DOHH2 (cell line): ENCODE data around the gene KLHL7.

Experiments
- H3F3A ChIP-seq: fragments of 200-600 bp; sonication (generic), shearing (Covaris generic); 2 replicates; pipeline ENCODE4 v1.6.0; 2016; ENCODE audit warnings: antibody characterized with exemption, mild to moderate bottlenecking; ENCODE audit not compliant: control insufficient read depth, insufficient read depth
- H3K27ac ChIP-seq: fragments of 200-600 bp; sonication (generic); 2 replicates; pipeline ENCODE4 v1.5.1; 2014; ENCODE audit warnings: low read depth, mild to moderate bottlenecking, low read length, moderate library complexity
- H3K27me3 ChIP-seq: fragments of 200-600 bp; sonication (generic); 2 replicates; pipeline ENCODE4 v1.6.1; 2014; ENCODE audit warnings: mild to moderate bottlenecking, low read length, mixed read lengths; ENCODE audit not compliant: control insufficient read depth
- H3K36me3 ChIP-seq: fragments of 200-600 bp; sonication (generic); 2 replicates; pipeline ENCODE4 v1.6.1; 2014; ENCODE audit warnings: mild to moderate bottlenecking, low read length, moderate library complexity, mixed read lengths; ENCODE audit not compliant: control insufficient read depth
- H3K4me1 ChIP-seq: fragments of 200-600 bp; sonication (generic); 2 replicates; pipeline ENCODE4 v1.6.1; 2014; ENCODE audit warnings: mild to moderate bottlenecking, low read length, mixed read lengths; ENCODE audit not compliant: control insufficient read depth
- H3K4me2 ChIP-seq: fragments of 200-600 bp; sonication (generic); 2 replicates; pipeline ENCODE4 v1.6.0; 2014; ENCODE audit warnings: mild to moderate bottlenecking, low read length, moderate library complexity
- H3K4me3 ChIP-seq: fragments of 200-600 bp; sonication (generic); 2 replicates; pipeline ENCODE4 v1.5.1; 2014; ENCODE audit warnings: mild to moderate bottlenecking, low read length, mixed read lengths
- H3K79me2 ChIP-seq: fragments of 200-600 bp; sonication (generic); 2 replicates; pipeline ENCODE4 v1.6.1; 2014; ENCODE audit warnings: mild to moderate bottlenecking, low read length, mixed read lengths; ENCODE audit not compliant: control insufficient read depth
- H3K9me2 ChIP-seq: fragments of 200-600 bp; sonication (generic); replicated peaks from 2 replicates; pipeline ENCODE4 v1.6.1; 2014; ENCODE audit warnings: mild to moderate bottlenecking, low read length, mixed read lengths; ENCODE audit not compliant: control insufficient read depth
- H3K9me3 ChIP-seq: fragments of 200-600 bp; sonication (generic); 2 replicates; pipeline ENCODE4 v1.6.1; 2014; ENCODE audit warnings: antibody characterized with exemption, low read length, mixed read lengths; ENCODE audit not compliant: control insufficient read depth, insufficient read depth
- H4K20me1 ChIP-seq: fragments of 200-600 bp; sonication (generic); 2 replicates; pipeline ENCODE4 v1.6.0; 2014; ENCODE audit warnings: low read depth, mild to moderate bottlenecking, antibody characterized with exemption, low read length, moderate library complexity; ENCODE audit not compliant: control insufficient read depth, insufficient read depth
- EZH2phosphoT487 ChIP-seq: fragments of 200-600 bp; sonication (generic); IDR thresholded peaks from 2 replicates; pipeline ENCODE4 v1.6.1; 2017; ENCODE audit warnings: borderline replicate concordance, mild to moderate bottlenecking, antibody characterized with exemption, low read length, moderate library complexity, mixed read lengths
- TF ChIP-seq, protein P1 (sequence below): fragments of 200-600 bp; sonication (generic); IDR thresholded peaks from one replicate; pipeline ENCODE4 v1.5.1; 2014; ENCODE audit warnings: antibody characterized with exemption, mild to moderate bottlenecking, low read depth, low read length; ENCODE audit not compliant: poor library complexity, severe bottlenecking

Gene KLHL7

DNA sequence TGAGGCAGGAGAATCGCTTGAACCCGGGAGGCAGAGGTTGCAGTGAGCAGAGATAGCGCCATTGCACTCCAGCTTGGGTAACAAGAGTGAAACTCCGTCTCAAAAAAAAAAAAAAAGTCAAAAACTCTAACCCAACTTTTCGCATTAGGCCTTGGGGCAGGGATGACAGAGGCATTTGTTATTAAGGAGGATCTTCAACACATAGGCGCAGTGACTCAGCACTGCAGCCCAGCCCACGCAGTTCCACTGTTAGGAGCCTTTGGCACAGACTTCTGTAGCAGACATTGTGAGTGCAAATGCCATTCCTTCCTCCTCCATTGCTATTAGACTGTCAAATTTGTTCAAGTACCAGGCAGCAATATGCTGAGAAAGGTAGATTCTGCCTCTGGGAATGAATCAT lies 43.1 kb upstream of the KLHL7 start:
- Histone ChIP-seq H3K4me3 (no peak overlapping the region), H3F3A (no peaks in the 10 kb centered on the region), H3K27ac (no peak overlapping the region), H3K9me3 (no peaks in the 10 kb centered on the region), H3K9me2 (no peaks in the 10 kb centered on the region), H3K36me3 (no peaks in the 10 kb centered on the region), H3K4me1 (no peaks in the 10 kb centered on the region), H4K20me1 (no peaks in the 10 kb centered on the region), H3K79me2 (no peaks in the 10 kb centered on the region), H3K27me3 (peaks cover 15% of the 10 kb centered on the region), H3K4me2 (no peak overlapping the region)
- TF ChIP-seq, protein P1, sequence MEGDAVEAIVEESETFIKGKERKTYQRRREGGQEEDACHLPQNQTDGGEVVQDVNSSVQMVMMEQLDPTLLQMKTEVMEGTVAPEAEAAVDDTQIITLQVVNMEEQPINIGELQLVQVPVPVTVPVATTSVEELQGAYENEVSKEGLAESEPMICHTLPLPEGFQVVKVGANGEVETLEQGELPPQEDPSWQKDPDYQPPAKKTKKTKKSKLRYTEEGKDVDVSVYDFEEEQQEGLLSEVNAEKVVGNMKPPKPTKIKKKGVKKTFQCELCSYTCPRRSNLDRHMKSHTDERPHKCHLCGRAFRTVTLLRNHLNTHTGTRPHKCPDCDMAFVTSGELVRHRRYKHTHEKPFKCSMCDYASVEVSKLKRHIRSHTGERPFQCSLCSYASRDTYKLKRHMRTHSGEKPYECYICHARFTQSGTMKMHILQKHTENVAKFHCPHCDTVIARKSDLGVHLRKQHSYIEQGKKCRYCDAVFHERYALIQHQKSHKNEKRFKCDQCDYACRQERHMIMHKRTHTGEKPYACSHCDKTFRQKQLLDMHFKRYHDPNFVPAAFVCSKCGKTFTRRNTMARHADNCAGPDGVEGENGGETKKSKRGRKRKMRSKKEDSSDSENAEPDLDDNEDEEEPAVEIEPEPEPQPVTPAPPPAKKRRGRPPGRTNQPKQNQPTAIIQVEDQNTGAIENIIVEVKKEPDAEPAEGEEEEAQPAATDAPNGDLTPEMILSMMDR = no peak
- TF ChIP-seq EZH2phosphoT487 = no peak

- Histone ChIP-seq H3K9me2 (no peaks in the 10 kb centered on the region), H3K4me2 (no peak overlapping the region), H3K9me3 (no peaks in the 10 kb centered on the region), H3K4me1 (no peaks in the 10 kb centered on the region), H3K4me3 (no peak overlapping the region), H3F3A (no peaks in the 10 kb centered on the region), H3K27me3 (peaks cover 8% of the 10 kb centered on the region), H3K36me3 (no peaks in the 10 kb centered on the region), H4K20me1 (no peaks in the 10 kb centered on the region), H3K79me2 (no peaks in the 10 kb centered on the region), H3K27ac (no peak overlapping the region)
- TF ChIP-seq, protein P1 = no peak
- TF ChIP-seq EZH2phosphoT487 = no peak
These were observed 39.6 kb upstream of the KLHL7 start for GRCh38 chr7:23065974-23066373.

DNA sequence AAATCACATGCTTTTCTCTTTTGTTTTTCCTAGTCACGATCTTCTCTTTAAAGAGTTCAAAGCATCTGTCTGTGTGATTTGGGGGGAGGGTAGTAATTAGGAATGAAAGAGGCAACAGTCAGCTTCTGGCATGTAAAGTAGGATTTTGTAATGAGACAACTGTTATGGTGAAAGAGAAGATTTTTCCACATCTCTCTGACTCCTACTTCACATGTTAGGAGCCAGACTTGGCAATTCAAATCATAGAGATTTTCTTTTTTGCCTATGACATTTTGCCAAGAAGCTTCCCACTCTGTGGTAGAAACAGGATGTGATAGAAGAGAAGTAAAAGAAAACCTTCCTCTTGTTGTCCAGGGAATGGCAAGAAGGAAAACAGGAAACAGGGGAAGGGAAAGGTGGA lies 38.3 kb upstream of the KLHL7 start:
- Histone ChIP-seq H3K79me2 (no peaks in the 10 kb centered on the region), H3F3A (no peaks in the 10 kb centered on the region), H3K9me2 (no peaks in the 10 kb centered on the region), H3K4me1 (no peaks in the 10 kb centered on the region), H3K27me3 (peaks cover 8% of the 10 kb centered on the region), H4K20me1 (no peaks in the 10 kb centered on the region), H3K9me3 (no peaks in the 10 kb centered on the region), H3K27ac (no peak overlapping the region), H3K4me2 (no peak overlapping the region), H3K36me3 (no peaks in the 10 kb centered on the region), H3K4me3 (no peak overlapping the region)
- TF ChIP-seq EZH2phosphoT487 = no peak
- TF ChIP-seq, protein P1 = no peak

- H3K9me3 ChIP-seq = no peaks in the 10 kb centered on the region
- no peak overlapping the region for H3K27ac ChIP-seq
- no peaks in the 10 kb centered on the region for H3K79me2 ChIP-seq
- no peak for TF ChIP-seq EZH2phosphoT487
- TF ChIP-seq, protein P1 = no peak
- no peaks in the 10 kb centered on the region for H4K20me1 ChIP-seq
- peaks cover 22% of the 10 kb centered on the region for H3K27me3 ChIP-seq
- H3F3A ChIP-seq = no peaks in the 10 kb centered on the region
- H3K4me2 ChIP-seq = no peak overlapping the region
- no peaks in the 10 kb centered on the region for H3K36me3 ChIP-seq
- no peak overlapping the region for H3K4me3 ChIP-seq
- H3K9me2 ChIP-seq = no peaks in the 10 kb centered on the region
- no peaks in the 10 kb centered on the region for H3K4me1 ChIP-seq
These were observed 33.5 kb upstream of the KLHL7 start for GRCh38 chr7:23072048-23072447.
